ENCODE data around the gene ARFIP1. TPM values are rescaled to one million over a fixed set of nuclear protein-coding genes. Genes with fewer than 3 reads are reported as not detected.
A peak's percentile ranks its signal among the peaks of the same experiment; 100 is the strongest.

The ARFIP1 gene
- total RNA-seq (ENCODE audit: low replicate concordance) = 46.1 and 68.0 TPM in 2 replicates

GRCh38 chr4:152779513-152780266, at the start of gene ARFIP1, which contains the start of gene TIGD4:
Gene ARFIP1, plus strand, starts transcription at chr4:152779954. Its CDS starts 49,680 bp downstream, at chr4:152829634.
Gene TIGD4, minus strand, starts transcription at chr4:152779730. Its CDS starts 8,726 bp downstream, at chr4:152771004.
- H3F3A ChIP-seq (ENCODE audit: low read depth) = peaks cover 22% of the 10 kb centered on the region
- Mint-ChIP-seq H3K27ac (peak within 1 kb of the TSS; percentile 96), H3K9me3 (peaks cover 3% of the 10 kb centered on the region), H3K36me3 (no peaks in the 10 kb centered on the region), H3K4me3 (peak within 1 kb of the TSS; percentile 94), H3K4me1 (peaks cover 37% of the 10 kb centered on the region), H3K27me3 (ENCODE audit: insufficient read depth, low read depth) (no peaks in the 10 kb centered on the region)
- peaks cover 70% of the 10 kb centered on the region for H3K79me2 ChIP-seq (ENCODE audit: low read depth)
- peak; percentile 99 for DNase-seq (ENCODE audit: low spot score)
- H3K9ac ChIP-seq = peak within 1 kb of the TSS; percentile 78
- H4K20me1 ChIP-seq (ENCODE audit: low read depth) = peaks cover 37% of the 10 kb centered on the region
- H3K27me3 ChIP-seq = no peaks in the 10 kb centered on the region
- H3K36me3 ChIP-seq = no peaks in the 10 kb centered on the region
- peak within 1 kb of the TSS; percentile 82 for H3K4me3 ChIP-seq
- peaks cover 11% of the 10 kb centered on the region for H3K4me1 ChIP-seq
- TF ChIP-seq CTCF (IDR thresholded peaks at IDR 0.05) (peak; percentile 49), EZH2phosphoT487 (IDR thresholded peaks at IDR 0.05) (peak; percentile 26), EZH2 (IDR thresholded peaks at IDR 0.05) (no peak)
- no peaks in the 10 kb centered on the region for H3K9me3 ChIP-seq (ENCODE audit: low read depth)
- H3K4me2 ChIP-seq = peak within 1 kb of the TSS; percentile 83
- H3K27ac ChIP-seq = peak within 1 kb of the TSS; percentile 95
- peak within 1 kb of the TSS; percentile 95 for H2AFZ ChIP-seq (replicated peaks)

- TF ChIP-seq EZH2phosphoT487 (IDR thresholded peaks at IDR 0.05) (no peak), CTCF (IDR thresholded peaks at IDR 0.05) (no peak), EZH2 (IDR thresholded peaks at IDR 0.05) (no peak)
- Histone ChIP-seq H4K20me1 (ENCODE audit: low read depth) (no peaks in the 10 kb centered on the region), H3K9ac (no peak overlapping the region), H3K9me3 (ENCODE audit: low read depth) (no peaks in the 10 kb centered on the region), H3K4me2 (no peak overlapping the region), H3K27ac (no peak overlapping the region), H3K36me3 (no peaks in the 10 kb centered on the region), H3K27me3 (no peaks in the 10 kb centered on the region), H3F3A (ENCODE audit: low read depth) (no peaks in the 10 kb centered on the region), H3K4me1 (no peaks in the 10 kb centered on the region), H3K79me2 (ENCODE audit: low read depth) (no peaks in the 10 kb centered on the region), H3K4me3 (no peak overlapping the region), H2AFZ (replicated peaks) (no peak overlapping the region)
- Mint-ChIP-seq H3K9me3 (no peaks in the 10 kb centered on the region), H3K36me3 (no peaks in the 10 kb centered on the region), H3K4me1 (peaks cover 6% of the 10 kb centered on the region), H3K27ac (no peak overlapping the region), H3K27me3 (ENCODE audit: insufficient read depth, low read depth) (peaks cover 2% of the 10 kb centered on the region), H3K4me3 (no peak overlapping the region)
- no peak for DNase-seq (ENCODE audit: low spot score)
Measured at GRCh38 chr4:152731997-152732396, 47.8 kb upstream of the ARFIP1 start.

GRCh38 chr4:152734015-152734698, 45.6 kb upstream of the ARFIP1 start:
- Mint-ChIP-seq H3K9me3 (no peaks in the 10 kb centered on the region), H3K27ac (no peak overlapping the region), H3K27me3 (ENCODE audit: insufficient read depth, low read depth) (peaks cover 2% of the 10 kb centered on the region), H3K36me3 (no peaks in the 10 kb centered on the region), H3K4me1 (peaks cover 6% of the 10 kb centered on the region), H3K4me3 (no peak overlapping the region)
- TF ChIP-seq CTCF (IDR thresholded peaks at IDR 0.05) (no peak), EZH2 (IDR thresholded peaks at IDR 0.05) (no peak), EZH2phosphoT487 (IDR thresholded peaks at IDR 0.05) (no peak)
- H3K4me1 ChIP-seq = no peaks in the 10 kb centered on the region
- no peak overlapping the region for H3K9ac ChIP-seq
- H3K9me3 ChIP-seq (ENCODE audit: low read depth) = no peaks in the 10 kb centered on the region
- H3K79me2 ChIP-seq (ENCODE audit: low read depth) = no peaks in the 10 kb centered on the region
- no peaks in the 10 kb centered on the region for H3K36me3 ChIP-seq
- no peak overlapping the region for H2AFZ ChIP-seq (replicated peaks)
- no peak overlapping the region for H3K4me3 ChIP-seq
- no peak overlapping the region for H3K27ac ChIP-seq
- H3K4me2 ChIP-seq = no peak overlapping the region
- no peaks in the 10 kb centered on the region for H3F3A ChIP-seq (ENCODE audit: low read depth)
- no peaks in the 10 kb centered on the region for H3K27me3 ChIP-seq
- DNase-seq (ENCODE audit: low spot score) = no peak
- no peaks in the 10 kb centered on the region for H4K20me1 ChIP-seq (ENCODE audit: low read depth)

Measured in neural progenitor cell (in vitro differentiated cells).